GM23248 (cell line): ENCODE results near the gene SLC13A3. TPM values are rescaled to one million over a fixed set of nuclear protein-coding genes. Genes with fewer than 3 reads are reported as not detected.

Experiments
- DNase-seq: peaks from one replicate; pipeline ENCODE4 v3.0.0-alpha.2; 2015
- H2AFZ ChIP-seq: fragments of 200-600 bp; sonication (generic); 2 replicates; pipeline ENCODE4 v1.6.1; 2016; ENCODE audit warnings: antibody characterized with exemption
- H3F3A ChIP-seq: fragments of 200-600 bp; sonication (generic); 2 replicates; pipeline ENCODE4 v1.6.1; 2016; ENCODE audit warnings: mild to moderate bottlenecking, antibody characterized with exemption, mixed run types; ENCODE audit not compliant: insufficient read depth
- H3K27ac ChIP-seq: fragments of 200-600 bp; sonication (generic); 2 replicates; pipeline ENCODE4 v1.5.1; 2016; ENCODE audit warnings: mild to moderate bottlenecking
- H3K27me3 ChIP-seq: fragments of 200-600 bp; sonication (generic); replicated peaks from 2 replicates; pipeline ENCODE4 v1.6.1; 2016; ENCODE audit warnings: mild to moderate bottlenecking; ENCODE audit not compliant: insufficient read depth
- H3K36me3 ChIP-seq: fragments of 200-600 bp; sonication (generic); 2 replicates; pipeline ENCODE4 v1.6.1; 2016; ENCODE audit warnings: low read depth, mild to moderate bottlenecking
- H3K4me1 ChIP-seq: fragments of 200-600 bp; sonication (generic); 2 replicates; pipeline ENCODE4 v1.6.1; 2016; ENCODE audit warnings: mild to moderate bottlenecking; ENCODE audit not compliant: insufficient read depth
- H3K4me2 ChIP-seq: fragments of 200-600 bp; sonication (generic); one replicate; pipeline ENCODE4 v1.6.1; 2016; ENCODE audit warnings: mild to moderate bottlenecking; ENCODE audit not compliant: unreplicated experiment
- H3K4me3 ChIP-seq: fragments of 200-600 bp; sonication (generic); 2 replicates; pipeline ENCODE4 v1.5.1; 2016; ENCODE audit warnings: mild to moderate bottlenecking
- H3K79me2 ChIP-seq: fragments of 200-600 bp; sonication (generic); 2 replicates; pipeline ENCODE4 v1.6.1; 2016; ENCODE audit warnings: mild to moderate bottlenecking; ENCODE audit not compliant: insufficient read depth
- H3K9ac ChIP-seq: fragments of 200-600 bp; sonication (generic); 2 replicates; pipeline ENCODE4 v1.6.1; 2016; ENCODE audit warnings: mild to moderate bottlenecking
- H3K9me2 ChIP-seq: fragments of 200-600 bp; sonication (generic); 2 replicates; pipeline ENCODE4 v1.6.1; 2016; ENCODE audit warnings: mixed run types, mild to moderate bottlenecking, moderate library complexity; ENCODE audit not compliant: insufficient read depth
- H3K9me3 ChIP-seq: fragments of 200-600 bp; sonication (generic); one replicate; pipeline ENCODE4 v1.6.1; 2017; ENCODE audit warnings: low read depth
- H4K20me1 ChIP-seq: fragments of 200-600 bp; sonication (generic); 2 replicates; pipeline ENCODE4 v1.6.0; 2016; ENCODE audit not compliant: insufficient read depth
- EZH2 ChIP-seq: fragments of 200-600 bp; sonication (generic); IDR thresholded peaks from 2 replicates; pipeline ENCODE4 v1.6.1; 2018; ENCODE audit warnings: antibody characterized with exemption, mild to moderate bottlenecking; ENCODE audit not compliant: insufficient read depth, poor library complexity, severe bottlenecking
- EZH2phosphoT487 ChIP-seq: fragments of 200-600 bp; sonication (generic); IDR thresholded peaks from 2 replicates; pipeline ENCODE4 v1.6.1; 2018; ENCODE audit warnings: antibody characterized with exemption, moderate library complexity, mild to moderate bottlenecking, low read depth; ENCODE audit not compliant: insufficient read depth
- WGBS, 2 experiments: methylation state at CpG; one replicate each; pipeline ENCODE4 v1.1.6; 2015 to 2017; ENCODE audit warnings: low lambda C conversion rate in 2 of 2, low coverage in 1 of 2; ENCODE audit errors: missing lambda C conversion rate in 2 of 2; 5-methylcytosine and 5-hydroxymethylcytosine counted together
- in situ Hi-C: fragments of 300-500 bp; cut with MboI; formaldehyde crosslinking; loops from 2 replicates; pipeline ENCODE4 v1.15.0; 2020
- polyA plus RNA-seq: library from polyadenylated mRNA; unstranded; fragments of >200 nt; fragmentation: Nextera tagmentation; extraction: Ambion mirVana; gene quantifications from 2 replicates; pipeline ENCODE4 v1.2.1, GENCODE V29; 2016
- total RNA-seq: library from RNA; depleted of rRNA; stranded (reverse); fragments of >200 nt; shearing (Covaris generic); gene quantifications from 2 replicates; pipeline ENCODE4 v1.2.3, GENCODE V29; 2014

The SLC13A3 gene
- total and polyA plus RNA-seq, 2 experiments from 2014 or later, result 2.4 to 4.6 TPM

GRCh38 chr20:46690219-46691106 lies 39.2 kb upstream of the SLC13A3 start:
- in situ Hi-C loops, result no loop called here
- Histone ChIP-seq H3K36me3 (no peaks in the 10 kb centered on the region; the same call in 1 of the 2 replicates), H3F3A (peaks cover 11% of the 10 kb centered on the region), H3K79me2 (peaks cover 33% of the 10 kb centered on the region), H3K4me2 (peak overlapping the region; percentile 87), H3K9me3 (no peaks in the 10 kb centered on the region), H2AFZ (peak overlapping the region; percentile 81), H3K4me1 (peaks cover 8% of the 10 kb centered on the region; the same call in 1 of the 2 replicates), H4K20me1 (no peaks in the 10 kb centered on the region), H3K27ac (peak overlapping the region; percentile 86), H3K27me3 (no peaks in the 10 kb centered on the region), H3K4me3 (peak overlapping the region; percentile 73), H3K9ac (peak overlapping the region; percentile 86), H3K9me2 (no peaks in the 10 kb centered on the region)
- WGBS, 2 experiments, result 57 to 58% methylated on average over 13 of the region's 13 CpGs
- TF ChIP-seq EZH2, result no peak
- no peak for TF ChIP-seq EZH2phosphoT487
- DNase-seq, result peak; percentile 64

- H3K79me2 ChIP-seq, result peaks cover 40% of the 10 kb centered on the region
- H3K9ac ChIP-seq, result peak overlapping the region; percentile 86
- H3K4me2 ChIP-seq, result peak overlapping the region; percentile 87
- TF ChIP-seq EZH2phosphoT487 (no peak), EZH2 (no peak)
- DNase-seq, result no peak
- peaks cover 5% of the 10 kb centered on the region; the same call in 1 of the 2 replicates for H3K36me3 ChIP-seq
- H3K9me3 ChIP-seq, result no peaks in the 10 kb centered on the region
- in situ Hi-C loops, result no loop called here
- H3K27ac ChIP-seq, result peak overlapping the region; percentile 86
- H4K20me1 ChIP-seq, result no peaks in the 10 kb centered on the region
- H3K27me3 ChIP-seq, result no peaks in the 10 kb centered on the region
- peaks cover 8% of the 10 kb centered on the region; the same call in 1 of the 2 replicates for H3K4me1 ChIP-seq
- H3F3A ChIP-seq, result peaks cover 17% of the 10 kb centered on the region
- H2AFZ ChIP-seq, result peak overlapping the region; percentile 81
- peak overlapping the region; percentile 73 for H3K4me3 ChIP-seq
- no peaks in the 10 kb centered on the region for H3K9me2 ChIP-seq
- WGBS, 2 experiments, result 1 to 3% methylated on average over 12 of the region's 12 CpGs
Measured at GRCh38 chr20:46689754-46690085, 38.5 kb upstream of the SLC13A3 start.

- Histone ChIP-seq H3F3A (peaks cover 20% of the 10 kb centered on the region), H3K27me3 (no peaks in the 10 kb centered on the region), H3K9me3 (no peaks in the 10 kb centered on the region), H3K9ac (peak within 1 kb of the TSS; percentile 93), H3K9me2 (no peaks in the 10 kb centered on the region), H3K4me1 (peaks cover 8% of the 10 kb centered on the region; the same call in 1 of the 2 replicates), H3K79me2 (peaks cover 44% of the 10 kb centered on the region), H2AFZ (peak within 1 kb of the TSS; percentile 81), H3K36me3 (peaks cover 6% of the 10 kb centered on the region; the same call in 1 of the 2 replicates), H4K20me1 (no peaks in the 10 kb centered on the region), H3K4me2 (peak within 1 kb of the TSS; percentile 92), H3K4me3 (peak within 1 kb of the TSS; percentile 85), H3K27ac (peak within 1 kb of the TSS; percentile 86)
- no peak for TF ChIP-seq EZH2
- no peak for TF ChIP-seq EZH2phosphoT487
- WGBS, 2 experiments, result 1% methylated on average over 47 to 65 of the region's 71 CpGs
- in situ Hi-C loops, result no loop called here
- peak; percentile 100 for DNase-seq
Measured at GRCh38 chr20:46689082-46689753, 38.0 kb upstream of the SLC13A3 start, which contains the start of gene TP53RK. Gene TP53RK, minus strand, starts transcription at chr20:46689444. Its CDS starts 30 bp downstream, at chr20:46689414.

GRCh38 chr20:46688151-46689081 lies 37.2 kb upstream of the SLC13A3 start:
- Histone ChIP-seq H3K36me3 (peaks cover 6% of the 10 kb centered on the region; the same call in 1 of the 2 replicates), H3K4me3 (peak overlapping the region; percentile 85), H3K9me2 (no peaks in the 10 kb centered on the region), H3K9me3 (no peaks in the 10 kb centered on the region), H2AFZ (peak overlapping the region; percentile 72), H3K27ac (peak overlapping the region; percentile 86), H3K4me2 (peak overlapping the region; percentile 92), H3K27me3 (no peaks in the 10 kb centered on the region), H4K20me1 (no peaks in the 10 kb centered on the region), H3K79me2 (peaks cover 46% of the 10 kb centered on the region), H3K9ac (peak overlapping the region; percentile 93), H3F3A (peaks cover 28% of the 10 kb centered on the region), H3K4me1 (peaks cover 11% of the 10 kb centered on the region)
- TF ChIP-seq EZH2phosphoT487 (no peak), EZH2 (no peak)
- peak; percentile 76 for DNase-seq
- in situ Hi-C loops, result no loop called here
- WGBS, 2 experiments, result 13 to 14% methylated on average over 20 of the region's 20 CpGs
